Measurements from ENCODE around the gene LRRC15.

Gene LRRC15

GRCh38 chr3:194384569-194385001 lies 15.0 kb upstream of the LRRC15 start:
- no peak for DNase-seq (ENCODE audit: low read depth)

GRCh38 chr3:194384156-194384555 lies 14.6 kb upstream of the LRRC15 start:
- DNase-seq (ENCODE audit: low read depth): no peak

GRCh38 chr3:194383276-194383940 lies 13.9 kb upstream of the LRRC15 start:
- DNase-seq (ENCODE audit: low read depth): no peak

GRCh38 chr3:194382892-194383223 lies 13.3 kb upstream of the LRRC15 start:
- no peak for DNase-seq (ENCODE audit: low read depth)

- no peak for DNase-seq (ENCODE audit: low read depth)
Observed at GRCh38 chr3:194382196-194382891, 12.8 kb upstream of the LRRC15 start.

GRCh38 chr3:194381460-194381875 lies 11.9 kb upstream of the LRRC15 start:
- DNase-seq (ENCODE audit: low read depth): no peak

- DNase-seq (ENCODE audit: low read depth): no peak
Observed at GRCh38 chr3:194380326-194380725, 10.8 kb upstream of the LRRC15 start.

GRCh38 chr3:194379651-194380050 lies 10.1 kb upstream of the LRRC15 start:
- no peak for DNase-seq (ENCODE audit: low read depth)

- DNase-seq (ENCODE audit: low read depth): no peak
Observed at GRCh38 chr3:194379231-194379630, 9.7 kb upstream of the LRRC15 start.

- DNase-seq (ENCODE audit: low read depth): no peak
Observed at GRCh38 chr3:194377708-194378107, 8.2 kb upstream of the LRRC15 start.

- no peak for DNase-seq (ENCODE audit: low read depth)
Observed at GRCh38 chr3:194376241-194376560, 6.7 kb upstream of the LRRC15 start.

GRCh38 chr3:194375473-194376240 lies 6.1 kb upstream of the LRRC15 start:
- no peak for DNase-seq (ENCODE audit: low read depth)

GRCh38 chr3:194374935-194375334 lies 5.4 kb upstream of the LRRC15 start:
- DNase-seq (ENCODE audit: low read depth): no peak

GRCh38 chr3:194373899-194374298 lies 4.4 kb upstream of the LRRC15 start:
- no peak for DNase-seq (ENCODE audit: low read depth)

- no peak for DNase-seq (ENCODE audit: low read depth)
Observed at GRCh38 chr3:194373028-194373427, 3.5 kb upstream of the LRRC15 start.

- DNase-seq (ENCODE audit: low read depth): no peak
Observed at GRCh38 chr3:194370753-194371152, 1.2 kb upstream of the LRRC15 start.

GRCh38 chr3:194368918-194369317 lies 625 bp downstream of the LRRC15 start:
- DNase-seq (ENCODE audit: low read depth): no peak

GRCh38 chr3:194367992-194368841 lies 1.3 kb downstream of the LRRC15 start:
- DNase-seq (ENCODE audit: low read depth): no peak

- no peak for DNase-seq (ENCODE audit: low read depth)
Observed at GRCh38 chr3:194365978-194366490, 3.5 kb downstream of the LRRC15 start.

- no peak for DNase-seq (ENCODE audit: low read depth)
Observed at GRCh38 chr3:194365526-194365925, 4.0 kb downstream of the LRRC15 start.

- DNase-seq (ENCODE audit: low read depth): no peak
Observed at GRCh38 chr3:194364652-194365434, 4.7 kb downstream of the LRRC15 start.
